HEK293 (cell line): ENCODE measurements around the gene ZNF253.

Source experiments
- CTCF ChIP-seq: fragments of 450-650 bp; formaldehyde crosslinking; IDR thresholded peaks from 2 replicates; pipeline ENCODE4 v1.5.1; 2016; ENCODE audit warnings: missing biosample characterization, missing genetic modification characterization
- GLI4 ChIP-seq: fragments of 450-650 bp; formaldehyde crosslinking; IDR thresholded peaks from 2 replicates; pipeline ENCODE4 v1.5.1; 2016; ENCODE audit warnings: missing biosample characterization, missing genetic modification characterization
- ZBTB8A ChIP-seq: fragments of 450-650 bp; formaldehyde crosslinking; IDR thresholded peaks from 2 replicates; pipeline ENCODE4 v1.5.1; 2016; ENCODE audit warnings: missing biosample characterization, missing genetic modification characterization
- ZNF398 ChIP-seq: fragments of 450-650 bp; formaldehyde crosslinking; IDR thresholded peaks from 2 replicates; pipeline ENCODE4 v1.5.1; 2017; ENCODE audit warnings: missing biosample characterization, missing genetic modification characterization
- ZNF555 ChIP-seq: fragments of 450-650 bp; formaldehyde crosslinking; conservative IDR thresholded peaks from 2 replicates; pipeline ENCODE4 v1.5.1; 2017; ENCODE audit warnings: missing biosample characterization, mild to moderate bottlenecking, missing genetic modification characterization, inconsistent platforms
- ZNF677 ChIP-seq: fragments of 450-650 bp; IDR thresholded peaks from 2 replicates; pipeline ENCODE4 v1.5.0; 2018; ENCODE audit warnings: missing biosample characterization, mild to moderate bottlenecking, missing genetic modification characterization, moderate library complexity
- ZNF76 ChIP-seq: fragments of 450-650 bp; formaldehyde crosslinking; IDR thresholded peaks from 2 replicates; pipeline ENCODE4; 2016; ENCODE audit warnings: low read depth, missing biosample characterization, missing genetic modification characterization, borderline replicate concordance

- TF ChIP-seq CTCF (no peak), ZNF677 (tag by site-specific recombination) (no peak), ZNF398 (tag by site-specific recombination) (no peak), GLI4 (tag by site-specific recombination) (no peak), ZBTB8A (tag by site-specific recombination) (no peak), ZNF555 (no peak), ZNF76 (tag by site-specific recombination) (no peak)
Observed at GRCh38 chr19:19909654-19910053, 44.0 kb downstream of the ZNF253 start.
